Endothelial cell of umbilical vein (primary cell): ENCODE data around the gene LRP1B. TPM values are rescaled to one million over a fixed set of nuclear protein-coding genes. Genes with fewer than 3 reads are reported as not detected.
A peak's percentile ranks its signal among the peaks of the same experiment; 100 is the strongest.

Source experiments
- BruUV-seq: library from RNA; stranded (reverse); fragments of 400-500 nt; replicated peaks from 2 replicates; lab custom pipeline; 2021; lab: Mats Ljungman, UMichigan
- CTCF ChIA-PET: fragments of 300-600, 350-600 bp; sonication (Branson Sonifier 250); formaldehyde crosslinking; loops from one replicate; lab custom pipeline; 2021; ENCODE audit warnings: antibody characterized with exemption, inconsistent platforms; lab: Charles Lee
- POLR2A ChIA-PET: fragments of 300-600, 350-600 bp; sonication (Branson Sonifier 250); formaldehyde crosslinking; loops from one replicate; lab custom pipeline; 2021; ENCODE audit warnings: antibody characterized with exemption, inconsistent platforms; lab: Charles Lee
- DNase-seq: peaks from one replicate; pipeline ENCODE4 v3.0.0-alpha.2; 2011; ENCODE audit warnings: low read depth, low spot score
- FAIRE-seq: peaks from 2 replicates; lab custom pipeline; 2011; peaks lifted over from hg19 to GRCh38; lab: Jason Lieb, UNC
- H2AFZ ChIP-seq: 2 replicates; pipeline ENCODE4 v1.6.0; 2012; ENCODE audit warnings: low read depth, low read length, control low read depth, inconsistent platforms
- H3K27ac ChIP-seq: 2 replicates; pipeline ENCODE4 v1.5.1; 2011; ENCODE audit warnings: low read depth, mild to moderate bottlenecking, control low read depth, low read length, moderate library complexity; ENCODE audit not compliant: insufficient read depth
- H3K27me3 ChIP-seq, 2 experiments: 2 replicates each; pipeline versions ENCODE4 v1.6.0 to v1.6.1; 2011; ENCODE audit warnings: low read length in 2 of 2, mixed read lengths in 1 of 2; ENCODE audit not compliant: control insufficient read depth in 2 of 2, insufficient read depth in 2 of 2
- H3K36me3 ChIP-seq, 2 experiments: 2 replicates in 1 of 2; 3 replicates in 1 of 2; pipeline ENCODE4 v1.5.1; 2011; ENCODE audit warnings: low read length in 2 of 2, mild to moderate bottlenecking in 1 of 2, moderate library complexity in 1 of 2; ENCODE audit not compliant: control insufficient read depth in 2 of 2, insufficient read depth in 2 of 2; ENCODE audit errors: extremely low read depth in 1 of 2
- H3K4me1 ChIP-seq: 3 replicates; pipeline ENCODE4 v1.5.1; 2011; ENCODE audit warnings: mild to moderate bottlenecking, low read length; ENCODE audit not compliant: control insufficient read depth, insufficient read depth; ENCODE audit errors: extremely low read depth
- H3K4me2 ChIP-seq: 2 replicates; pipeline ENCODE4 v1.6.1; 2011; ENCODE audit warnings: low read length, control low read depth, mixed read lengths; ENCODE audit not compliant: insufficient read depth
- H3K4me3 ChIP-seq, 3 experiments: fragments of 200-600 bp in 1 of 3; sonication (generic), shearing (Covaris generic) in 1 of 3; replicated peaks in 1 of 3; 2 replicates each; pipeline ENCODE4 v1.5.1; 2011 to 2016; ENCODE audit warnings: control low read depth in 3 of 3, low read length in 3 of 3, mild to moderate bottlenecking in 2 of 3, inconsistent platforms in 1 of 3, low read depth in 1 of 3, moderate library complexity in 1 of 3; ENCODE audit not compliant: insufficient read depth in 1 of 3
- H3K79me2 ChIP-seq: 2 replicates; pipeline ENCODE4 v1.6.0; 2012; ENCODE audit warnings: low read length, inconsistent platforms; ENCODE audit not compliant: control insufficient read depth, insufficient read depth
- H3K9ac ChIP-seq: replicated peaks from 2 replicates; pipeline ENCODE3; 2011; ENCODE audit warnings: low read length, control low read depth; ENCODE audit not compliant: insufficient read depth; ENCODE audit errors: extremely low read depth
- H3K9me1 ChIP-seq: replicated peaks from 3 replicates; pipeline ENCODE4 v1.6.0; 2011; ENCODE audit warnings: mild to moderate bottlenecking, low read length; ENCODE audit not compliant: control insufficient read depth, insufficient read depth; ENCODE audit errors: extremely low read depth
- H3K9me3 ChIP-seq: replicated peaks from 2 replicates; pipeline ENCODE4 v1.5.1; 2012; ENCODE audit warnings: low read length, inconsistent platforms; ENCODE audit not compliant: control insufficient read depth, insufficient read depth
- H4K20me1 ChIP-seq: replicated peaks from 2 replicates; pipeline ENCODE3; 2011; ENCODE audit warnings: mild to moderate bottlenecking, low read length; ENCODE audit not compliant: control insufficient read depth, insufficient read depth; ENCODE audit errors: extremely low read depth
- EZH2 ChIP-seq: IDR thresholded peaks from 2 replicates; pipeline ENCODE4 v1.6.1; 2012; ENCODE audit warnings: borderline replicate concordance, low read depth, mild to moderate bottlenecking, moderate library complexity, low read length, inconsistent platforms; ENCODE audit not compliant: severe bottlenecking
- FOS ChIP-seq: IDR thresholded peaks from 2 replicates; pipeline ENCODE4 v1.6.1; 2011; ENCODE audit warnings: mild to moderate bottlenecking, low read length, moderate library complexity, borderline replicate concordance; ENCODE audit not compliant: insufficient read depth
- GATA2 ChIP-seq: IDR thresholded peaks from 2 replicates; pipeline ENCODE4 v1.7.0; 2011; ENCODE audit warnings: low read depth, mild to moderate bottlenecking, moderate library complexity, mixed read lengths, low read length; ENCODE audit not compliant: insufficient read length, insufficient read depth
- JUN ChIP-seq: IDR thresholded peaks from 2 replicates; pipeline ENCODE4 v1.6.1; 2011; ENCODE audit warnings: borderline replicate concordance, low read depth; ENCODE audit not compliant: insufficient read length, insufficient read depth
- MYC ChIP-seq: IDR thresholded peaks from one replicate; pipeline ENCODE4 v1.6.1; 2011; ENCODE audit warnings: mild to moderate bottlenecking, low read depth, low read length
- POLR2A ChIP-seq: IDR thresholded peaks from 2 replicates; pipeline ENCODE4 v1.6.1; 2012; ENCODE audit warnings: low read depth, mild to moderate bottlenecking, control low read depth, low read length
- POLR2AphosphoS5 ChIP-seq: IDR thresholded peaks from 2 replicates; pipeline ENCODE4 v1.6.1; 2012; ENCODE audit warnings: low read depth, mild to moderate bottlenecking, control low read depth, low read length, moderate library complexity; ENCODE audit not compliant: insufficient read depth
- dilution Hi-C: fragments of 300-500 bp; cut with MboI; formaldehyde crosslinking; loops from one replicate; pipeline ENCODE4 v1.15.0; 2019; ENCODE audit warnings: low sequenced_read_pairs; ENCODE audit not compliant: extremely low pct_ligation_motif_present
- intact Hi-C: fragments of 100-400 bp; cut with micrococcal nuclease; formaldehyde crosslinking; loops from one replicate; pipeline ENCODE4 v1.10.0; 2022
- polyA plus RNA-seq, 4 experiments: library from polyadenylated mRNA; depleted of rRNA in 3 of 4; stranded (reverse) in 3 of 4; unstranded in 1 of 4; fragments of >200 nt; gene quantifications; 2 replicates each; pipeline versions ENCODE4 v1.2.1 to v1.2.3, GENCODE V29; 2011 to 2012; ENCODE audit warnings: missing spikeins in 1 of 4
- total RNA-seq: library from RNA; stranded (reverse); gene quantifications from 2 replicates; pipeline ENCODE4 v1.2.3, GENCODE V29; 2021
- TF ChIP-seq, protein P1 (sequence below), 2 donors: IDR thresholded peaks; 1 replicate in 1 of 2; 2 replicates in 1 of 2; pipeline ENCODE4 v1.5.1; 2011; ENCODE audit warnings: low read length in 2 of 2, mild to moderate bottlenecking in 2 of 2, moderate library complexity in 2 of 2, control low read depth in 1 of 2, inconsistent platforms in 1 of 2, low read depth in 1 of 2; ENCODE audit not compliant: insufficient read depth in 1 of 2; ENCODE audit errors: extremely low read depth in 1 of 2
- TF ChIP-seq, protein P2 (sequence below): IDR thresholded peaks from 2 replicates; pipeline ENCODE4 v1.6.1; 2011; ENCODE audit not compliant: insufficient read depth, insufficient read length

Gene LRP1B
- total and polyA plus RNA-seq, 2 donors (not counting 3 experiments of a cell fraction or from before 2014, with no cell fraction given) = 0.03 to 0.07 TPM

DNA sequence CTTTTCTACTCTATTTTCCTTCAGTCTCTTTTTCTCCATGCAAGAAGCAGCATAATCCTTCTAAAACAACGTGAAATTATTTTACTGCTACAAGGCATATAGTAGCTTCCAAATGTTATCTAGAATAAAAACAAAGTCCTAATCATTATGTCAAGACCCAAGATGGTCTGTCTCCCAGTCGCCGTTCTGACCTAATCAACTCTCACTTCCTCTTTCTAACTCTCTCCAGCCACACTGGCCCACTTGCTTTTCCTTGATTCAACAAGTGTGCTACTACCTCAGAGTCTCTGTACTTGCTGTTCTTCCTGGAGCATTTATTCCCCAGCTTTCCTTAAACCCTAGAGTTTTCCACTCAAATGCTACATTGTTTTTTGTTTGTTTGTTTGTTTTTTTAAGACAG lies 1491.2 kb downstream of the LRP1B start:
- ChIA-PET CTCF (interaction anchor here (1.2 kb wide), 1 partner anchor 27 kb away, joined by 3 read pairs; no protein-coding TSS in a partner anchor), POLR2A (no interaction called here)
- Histone ChIP-seq H3K27ac (no peak overlapping the region), H3K4me1 (no peaks in the 10 kb centered on the region), H3K4me2 (no peak overlapping the region), H3K79me2 (no peaks in the 10 kb centered on the region), H4K20me1 (no peaks in the 10 kb centered on the region), H3K27me3 (no peaks in the 10 kb centered on the region), H3K36me3 (no peaks in the 10 kb centered on the region), H3K9me1 (no peaks in the 10 kb centered on the region), H2AFZ (peak overlapping the region; percentile 64), H3K4me3 (no peak overlapping the region), H3K9ac (no peak overlapping the region), H3K9me3 (no peaks in the 10 kb centered on the region)
- TF ChIP-seq FOS = no peak
- intact Hi-C loops (no loop called here), dilution Hi-C loops (no loop called here)
- no TSS peak for BruUV-seq
- no peak for DNase-seq
- FAIRE-seq = no peak

DNA sequence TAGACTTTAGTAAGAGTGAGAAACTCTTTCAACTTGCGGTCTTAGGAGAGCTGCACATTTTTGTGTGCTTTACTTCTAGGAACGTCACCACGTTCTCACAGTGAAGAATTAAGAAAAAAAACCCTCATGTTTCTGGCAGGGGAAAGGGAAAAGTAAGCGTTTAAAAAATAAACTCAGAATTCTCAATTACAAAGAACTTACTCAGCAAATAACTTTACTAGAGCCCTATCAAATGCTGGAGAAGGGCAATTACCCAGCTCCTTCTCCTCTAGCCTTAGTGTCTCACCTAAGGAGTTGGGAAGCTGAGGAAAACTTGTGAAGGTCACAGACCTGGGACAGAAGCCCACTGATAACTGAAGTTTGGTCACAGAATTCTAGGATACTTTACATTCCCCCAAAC lies 1500.3 kb downstream of the LRP1B start:
- no peak for DNase-seq
- H3K9ac ChIP-seq = no peak overlapping the region
- POLR2A ChIA-PET = no interaction called here
- H3K9me1 ChIP-seq = no peaks in the 10 kb centered on the region
- no peaks in the 10 kb centered on the region for H3K79me2 ChIP-seq
- CTCF ChIA-PET = interaction anchor here (1.2 kb wide), 1 partner anchor 31 kb away, joined by 3 read pairs; no protein-coding TSS in a partner anchor
- dilution Hi-C loops = no loop called here
- TF ChIP-seq JUN = no peak
- TF ChIP-seq EZH2 = no peak
- no peak for TF ChIP-seq POLR2AphosphoS5
- no peak for TF ChIP-seq FOS
- no peak for TF ChIP-seq POLR2A
- TF ChIP-seq, protein P1, sequence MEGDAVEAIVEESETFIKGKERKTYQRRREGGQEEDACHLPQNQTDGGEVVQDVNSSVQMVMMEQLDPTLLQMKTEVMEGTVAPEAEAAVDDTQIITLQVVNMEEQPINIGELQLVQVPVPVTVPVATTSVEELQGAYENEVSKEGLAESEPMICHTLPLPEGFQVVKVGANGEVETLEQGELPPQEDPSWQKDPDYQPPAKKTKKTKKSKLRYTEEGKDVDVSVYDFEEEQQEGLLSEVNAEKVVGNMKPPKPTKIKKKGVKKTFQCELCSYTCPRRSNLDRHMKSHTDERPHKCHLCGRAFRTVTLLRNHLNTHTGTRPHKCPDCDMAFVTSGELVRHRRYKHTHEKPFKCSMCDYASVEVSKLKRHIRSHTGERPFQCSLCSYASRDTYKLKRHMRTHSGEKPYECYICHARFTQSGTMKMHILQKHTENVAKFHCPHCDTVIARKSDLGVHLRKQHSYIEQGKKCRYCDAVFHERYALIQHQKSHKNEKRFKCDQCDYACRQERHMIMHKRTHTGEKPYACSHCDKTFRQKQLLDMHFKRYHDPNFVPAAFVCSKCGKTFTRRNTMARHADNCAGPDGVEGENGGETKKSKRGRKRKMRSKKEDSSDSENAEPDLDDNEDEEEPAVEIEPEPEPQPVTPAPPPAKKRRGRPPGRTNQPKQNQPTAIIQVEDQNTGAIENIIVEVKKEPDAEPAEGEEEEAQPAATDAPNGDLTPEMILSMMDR (IDR thresholded peaks at IDR 0.05; ENCODE audit: extremely low read depth in 1 of 2, insufficient read depth in 1 of 2, low read depth in 1 of 2, low read length in 2 of 2) = no peak
- no peak for TF ChIP-seq MYC
- TF ChIP-seq, protein P2, sequence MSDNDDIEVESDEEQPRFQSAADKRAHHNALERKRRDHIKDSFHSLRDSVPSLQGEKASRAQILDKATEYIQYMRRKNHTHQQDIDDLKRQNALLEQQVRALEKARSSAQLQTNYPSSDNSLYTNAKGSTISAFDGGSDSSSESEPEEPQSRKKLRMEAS = no peak
- TF ChIP-seq GATA2 = no peak
- no peak for FAIRE-seq
- H3K27ac ChIP-seq = no peak overlapping the region
- H3K36me3 ChIP-seq = no peaks in the 10 kb centered on the region
- H3K4me2 ChIP-seq = no peak overlapping the region
- no TSS peak for BruUV-seq
- intact Hi-C loops = no loop called here
- no peaks in the 10 kb centered on the region for H3K9me3 ChIP-seq
- H3K27me3 ChIP-seq = no peaks in the 10 kb centered on the region
- no peak overlapping the region for H3K4me3 ChIP-seq
- no peak overlapping the region for H2AFZ ChIP-seq
- H3K4me1 ChIP-seq = no peaks in the 10 kb centered on the region
- no peaks in the 10 kb centered on the region for H4K20me1 ChIP-seq
